ENCODE measurements around the gene FAM13A.

The FAM13A gene

DNA sequence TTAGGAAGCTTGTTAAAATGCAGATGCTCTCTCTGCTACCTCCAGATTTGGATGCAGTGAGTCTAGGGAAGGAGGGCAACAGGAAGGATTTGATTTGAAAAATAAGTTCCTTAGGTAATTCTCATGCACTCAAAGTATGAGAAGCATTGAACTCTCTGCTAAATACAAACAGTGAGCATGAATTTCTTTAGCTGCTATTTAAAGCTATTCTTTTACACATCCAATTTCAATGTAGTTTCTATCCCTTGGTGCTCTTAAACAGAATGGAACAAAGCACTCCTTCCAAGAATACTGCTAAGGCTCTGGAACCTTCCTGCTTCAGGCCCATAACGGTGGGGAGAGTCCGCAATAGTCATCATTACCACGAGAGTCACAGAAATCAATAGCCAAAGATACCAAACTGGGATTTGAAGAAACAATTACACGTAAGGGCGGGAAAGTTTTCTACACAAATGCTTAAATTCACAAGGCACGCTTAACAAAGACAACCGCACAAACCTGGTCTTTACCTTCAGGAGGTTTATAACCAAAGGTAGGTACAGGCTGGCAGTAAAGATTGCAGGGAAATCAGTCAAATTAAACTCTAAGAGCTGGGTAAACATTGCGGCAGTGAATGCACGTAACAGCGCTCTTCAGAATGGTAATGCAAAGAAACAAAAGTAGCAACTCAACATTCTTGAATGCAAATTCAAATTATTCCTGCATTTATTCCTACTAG is 236.1 kb downstream of the FAM13A start:
- no peak overlapping the region for H3K9ac ChIP-seq (ENCODE audit: low read length)

DNA sequence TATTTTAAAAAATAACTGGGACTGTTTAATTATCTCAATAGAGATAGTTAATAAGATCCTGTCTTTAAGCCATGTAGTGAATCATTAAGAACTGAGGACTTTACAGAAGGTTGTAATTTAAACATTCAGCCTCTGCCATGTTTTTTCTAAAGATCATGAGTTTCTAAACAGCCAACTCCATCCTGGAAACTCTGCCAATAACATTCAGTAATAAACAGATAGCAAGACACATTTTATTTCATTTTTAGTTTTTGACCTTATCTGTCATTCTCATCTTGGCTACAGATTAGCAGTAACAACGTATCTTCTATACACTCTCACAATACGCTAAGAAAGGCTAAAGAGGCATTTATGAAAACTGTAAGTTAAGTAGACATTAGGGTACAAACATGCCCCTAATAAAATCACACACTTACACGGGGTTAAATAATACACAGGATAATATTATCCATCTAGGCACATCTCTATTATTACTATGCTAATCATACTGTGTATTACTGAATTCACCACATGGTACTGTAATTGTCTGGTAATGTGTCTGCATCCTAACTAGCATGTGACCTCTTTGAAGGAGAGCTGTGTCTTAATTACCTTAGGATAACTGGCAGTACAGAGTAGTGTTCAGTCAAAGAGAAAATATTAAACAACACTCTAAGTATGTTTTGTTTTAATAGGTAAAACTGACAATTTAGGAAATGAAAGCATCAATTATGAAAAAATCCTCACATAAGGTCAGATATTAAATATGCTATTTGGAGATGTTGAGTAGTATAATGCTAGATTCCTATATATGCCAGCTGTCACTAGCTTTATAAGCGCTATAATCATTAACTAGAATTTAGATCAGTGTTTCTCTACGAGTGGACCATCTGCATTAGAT is 236.9 kb downstream of the FAM13A start:
- Histone ChIP-seq H3K4me1 (ENCODE audit: low read length) (peaks cover 14% of the 10 kb centered on the region; the same call in 1 of the 2 replicates), H3K9me3 (replicated peaks; ENCODE audit: insufficient read depth, low read length) (no peaks in the 10 kb centered on the region), H2AFZ (ENCODE audit: low read length) (no peak overlapping the region), H3K79me2 (ENCODE audit: low read length) (no peaks in the 10 kb centered on the region), H3K4me3 (ENCODE audit: low read length) (no peak overlapping the region), H4K20me1 (ENCODE audit: insufficient read depth, low read length) (no peaks in the 10 kb centered on the region), H3K36me3 (replicated peaks; ENCODE audit: insufficient read depth, low read length) (no peaks in the 10 kb centered on the region), H3F3A (ENCODE audit: insufficient read depth, low read length) (peaks cover 22% of the 10 kb centered on the region), H3K27ac (ENCODE audit: low read length) (no peak overlapping the region), H3K4me2 (ENCODE audit: low read depth, low read length) (no peak overlapping the region), H3K9me2 (replicated peaks; ENCODE audit: insufficient read depth, low read length) (no peaks in the 10 kb centered on the region), H3K9ac (ENCODE audit: low read length) (no peak overlapping the region), H3K27me3 (replicated peaks; ENCODE audit: insufficient read depth, low read length) (peaks cover 13% of the 10 kb centered on the region; the same call in 1 of the 2 replicates)
- no peak for DNase-seq
- TF ChIP-seq EZH2phosphoT487 (IDR thresholded peaks at IDR 0.05; ENCODE audit: low read length): no peak

More for the DNA sequence above, 236.1 kb downstream of the FAM13A start:
- H3K9me3 ChIP-seq (replicated peaks; ENCODE audit: insufficient read depth, low read length): no peaks in the 10 kb centered on the region
- peaks cover 11% of the 10 kb centered on the region; the same call in 1 of the 2 replicates for H3K27me3 ChIP-seq (replicated peaks; ENCODE audit: insufficient read depth, low read length)
- no peak for DNase-seq
- H3K4me1 ChIP-seq (ENCODE audit: low read length): peaks cover 14% of the 10 kb centered on the region; the same call in 1 of the 2 replicates
- no peak overlapping the region for H2AFZ ChIP-seq (ENCODE audit: low read length)
- no peak overlapping the region for H3K4me3 ChIP-seq (ENCODE audit: low read length)
- H3K79me2 ChIP-seq (ENCODE audit: low read length): no peaks in the 10 kb centered on the region
- no peaks in the 10 kb centered on the region for H3K36me3 ChIP-seq (replicated peaks; ENCODE audit: insufficient read depth, low read length)
- H3F3A ChIP-seq (ENCODE audit: insufficient read depth, low read length): peaks cover 22% of the 10 kb centered on the region
- H3K9me2 ChIP-seq (replicated peaks; ENCODE audit: insufficient read depth, low read length): no peaks in the 10 kb centered on the region
- no peak overlapping the region for H3K27ac ChIP-seq (ENCODE audit: low read length)
- no peak overlapping the region for H3K4me2 ChIP-seq (ENCODE audit: low read depth, low read length)
- TF ChIP-seq EZH2 (optimal IDR thresholded peaks at IDR 0.05; ENCODE audit: low read depth, low read length) (no peak), EZH2phosphoT487 (IDR thresholded peaks at IDR 0.05; ENCODE audit: low read length) (no peak)
- TF ChIP-seq, protein P1, sequence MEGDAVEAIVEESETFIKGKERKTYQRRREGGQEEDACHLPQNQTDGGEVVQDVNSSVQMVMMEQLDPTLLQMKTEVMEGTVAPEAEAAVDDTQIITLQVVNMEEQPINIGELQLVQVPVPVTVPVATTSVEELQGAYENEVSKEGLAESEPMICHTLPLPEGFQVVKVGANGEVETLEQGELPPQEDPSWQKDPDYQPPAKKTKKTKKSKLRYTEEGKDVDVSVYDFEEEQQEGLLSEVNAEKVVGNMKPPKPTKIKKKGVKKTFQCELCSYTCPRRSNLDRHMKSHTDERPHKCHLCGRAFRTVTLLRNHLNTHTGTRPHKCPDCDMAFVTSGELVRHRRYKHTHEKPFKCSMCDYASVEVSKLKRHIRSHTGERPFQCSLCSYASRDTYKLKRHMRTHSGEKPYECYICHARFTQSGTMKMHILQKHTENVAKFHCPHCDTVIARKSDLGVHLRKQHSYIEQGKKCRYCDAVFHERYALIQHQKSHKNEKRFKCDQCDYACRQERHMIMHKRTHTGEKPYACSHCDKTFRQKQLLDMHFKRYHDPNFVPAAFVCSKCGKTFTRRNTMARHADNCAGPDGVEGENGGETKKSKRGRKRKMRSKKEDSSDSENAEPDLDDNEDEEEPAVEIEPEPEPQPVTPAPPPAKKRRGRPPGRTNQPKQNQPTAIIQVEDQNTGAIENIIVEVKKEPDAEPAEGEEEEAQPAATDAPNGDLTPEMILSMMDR (IDR thresholded peaks at IDR 0.05; ENCODE audit: low read length): no peak
- no peaks in the 10 kb centered on the region for H4K20me1 ChIP-seq (ENCODE audit: insufficient read depth, low read length)

DNA sequence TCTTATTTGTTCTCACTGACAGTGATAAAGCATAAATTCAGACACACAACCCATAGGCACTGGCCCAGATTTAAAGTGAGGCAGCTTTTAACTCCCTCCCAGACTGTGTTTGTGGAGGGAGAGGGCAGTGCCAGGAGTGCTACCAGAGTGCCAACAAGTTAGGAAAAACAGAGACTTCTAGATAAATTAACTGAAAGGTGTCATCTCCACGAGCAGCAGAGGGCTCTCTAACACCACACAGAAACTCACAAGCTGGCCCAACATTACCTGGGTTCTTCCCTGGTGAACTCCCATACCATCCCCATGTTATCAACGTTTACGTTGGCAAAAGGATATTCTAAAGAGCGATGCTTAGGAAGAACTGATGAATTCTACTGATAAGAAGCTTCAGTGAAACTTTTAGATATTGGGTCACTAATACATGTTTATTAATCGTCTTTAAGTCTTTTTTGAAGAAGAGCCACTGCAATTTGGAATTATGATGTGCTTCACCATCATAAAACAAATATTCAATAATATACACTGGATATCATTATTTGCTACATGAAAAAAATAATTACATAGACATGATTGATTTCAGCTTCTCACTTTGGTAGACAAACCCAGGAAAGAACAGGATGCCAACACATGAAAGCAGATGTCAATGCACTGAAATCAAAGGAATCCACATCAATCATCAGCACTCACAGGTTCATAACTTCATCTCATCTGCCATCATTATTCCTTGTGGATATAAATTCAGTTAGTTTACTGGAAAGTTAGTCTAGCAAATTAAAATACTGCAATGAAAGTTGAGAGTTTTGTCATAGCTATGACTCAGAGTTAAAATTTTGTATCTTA is 238.1 kb downstream of the FAM13A start:
- H3F3A ChIP-seq (ENCODE audit: insufficient read depth, low read length): peaks cover 20% of the 10 kb centered on the region

More for the DNA sequence above, 238.1 kb downstream of the FAM13A start:
- no peak overlapping the region for H3K27ac ChIP-seq (ENCODE audit: low read length)
- H3K9me2 ChIP-seq (replicated peaks; ENCODE audit: insufficient read depth, low read length): no peaks in the 10 kb centered on the region
- no peak overlapping the region for H3K4me2 ChIP-seq (ENCODE audit: low read depth, low read length)
- H4K20me1 ChIP-seq (ENCODE audit: insufficient read depth, low read length): no peaks in the 10 kb centered on the region
- no peak for TF ChIP-seq EZH2 (optimal IDR thresholded peaks at IDR 0.05; ENCODE audit: low read depth, low read length)
- TF ChIP-seq, protein P1 (IDR thresholded peaks at IDR 0.05; ENCODE audit: low read length): peak; percentile 75
- peaks cover 10% of the 10 kb centered on the region; the same call in 1 of the 2 replicates for H3K4me1 ChIP-seq (ENCODE audit: low read length)
- H3K79me2 ChIP-seq (ENCODE audit: low read length): no peaks in the 10 kb centered on the region
- H3K9me3 ChIP-seq (replicated peaks; ENCODE audit: insufficient read depth, low read length): no peaks in the 10 kb centered on the region
- H3K9ac ChIP-seq (ENCODE audit: low read length): no peak overlapping the region
- H3K4me3 ChIP-seq (ENCODE audit: low read length): no peak overlapping the region
- H3K36me3 ChIP-seq (replicated peaks; ENCODE audit: insufficient read depth, low read length): no peaks in the 10 kb centered on the region
- peak; percentile 48 for DNase-seq
- H2AFZ ChIP-seq (ENCODE audit: low read length): no peak overlapping the region
- H3K27me3 ChIP-seq (replicated peaks; ENCODE audit: insufficient read depth, low read length): peaks cover 13% of the 10 kb centered on the region; the same call in 1 of the 2 replicates

Data from MM.1S (cell line).